ENCODE measurements around the gene HLA-DPA1. TPM values are rescaled to one million over a fixed set of nuclear protein-coding genes. Genes with fewer than 3 reads are reported as not detected.

Gene HLA-DPA1
- total and polyA plus RNA-seq, 7 donors: 29.9 to 210 (median 51.0) TPM

DNA sequence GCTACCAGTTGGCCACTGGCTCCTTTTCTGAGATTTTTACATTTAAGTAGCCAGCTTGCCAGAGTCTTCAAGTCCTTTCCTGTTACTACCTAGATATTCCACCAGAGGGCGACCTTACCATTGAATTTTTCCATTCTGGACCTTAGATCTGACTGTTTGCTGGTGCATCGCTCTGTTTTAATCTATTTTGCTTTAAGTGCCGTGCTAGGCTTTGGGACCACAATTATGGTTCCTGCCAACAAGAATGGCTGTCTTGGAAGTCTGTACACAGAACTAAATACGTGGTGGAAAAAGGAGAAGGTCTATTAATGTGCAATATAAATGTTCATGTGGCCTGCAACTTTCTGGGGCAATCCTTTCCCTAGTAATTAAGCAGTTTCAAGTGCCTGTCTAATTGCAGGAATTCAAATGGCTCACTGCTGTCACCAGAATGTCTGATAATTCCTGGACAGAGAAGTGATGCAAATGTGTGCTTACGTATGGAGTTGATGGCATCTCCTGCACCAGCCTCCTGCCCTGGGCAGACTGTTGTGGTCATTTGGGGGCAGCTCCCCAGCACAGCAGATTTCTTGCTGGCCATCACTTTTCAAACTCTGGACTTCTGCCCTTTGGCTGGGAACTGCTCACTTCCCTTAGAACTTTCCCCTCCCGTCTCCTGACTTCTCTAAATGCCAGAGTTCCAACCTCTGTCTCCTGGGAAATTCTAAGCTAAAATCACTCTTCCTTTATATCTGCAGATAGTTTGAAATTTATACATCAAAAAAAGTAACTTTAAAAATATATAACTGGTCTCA lies 58.4 kb downstream of the HLA-DPA1 start:
- Histone ChIP-seq H3K27ac (peak overlapping the region in 2 of 4 donors; percentile 26 to 38), H3K9me3 (no peaks in the 10 kb centered on the region), H3K4me3 (no peak overlapping the region), H3K36me3 (no peaks in the 10 kb centered on the region), H3K4me1 (peaks cover 0 to 19% (median 14%) of the 10 kb centered on the region in 4 donors), H3K27me3 (peaks cover 0 to 15% (median 10%) of the 10 kb centered on the region in 3 donors)
- WGBS, 2 donors: 26 to 27% methylated on average over 6 of the region's 6 CpGs
- no peak for DNase-seq
- intact Hi-C loops (cut with DNase I): loop anchor here (2.0 to 5.0 kb wide), 3 partner anchors 66 to 234 kb away; no protein-coding TSS in a partner anchor
- TF ChIP-seq POLR2AphosphoS5 (IDR thresholded peaks at IDR 0.05) (no peak), EP300 (IDR thresholded peaks at IDR 0.05) (no peak), POLR2A (IDR thresholded peaks at IDR 0.05) (no peak)
- TF ChIP-seq, protein P1, sequence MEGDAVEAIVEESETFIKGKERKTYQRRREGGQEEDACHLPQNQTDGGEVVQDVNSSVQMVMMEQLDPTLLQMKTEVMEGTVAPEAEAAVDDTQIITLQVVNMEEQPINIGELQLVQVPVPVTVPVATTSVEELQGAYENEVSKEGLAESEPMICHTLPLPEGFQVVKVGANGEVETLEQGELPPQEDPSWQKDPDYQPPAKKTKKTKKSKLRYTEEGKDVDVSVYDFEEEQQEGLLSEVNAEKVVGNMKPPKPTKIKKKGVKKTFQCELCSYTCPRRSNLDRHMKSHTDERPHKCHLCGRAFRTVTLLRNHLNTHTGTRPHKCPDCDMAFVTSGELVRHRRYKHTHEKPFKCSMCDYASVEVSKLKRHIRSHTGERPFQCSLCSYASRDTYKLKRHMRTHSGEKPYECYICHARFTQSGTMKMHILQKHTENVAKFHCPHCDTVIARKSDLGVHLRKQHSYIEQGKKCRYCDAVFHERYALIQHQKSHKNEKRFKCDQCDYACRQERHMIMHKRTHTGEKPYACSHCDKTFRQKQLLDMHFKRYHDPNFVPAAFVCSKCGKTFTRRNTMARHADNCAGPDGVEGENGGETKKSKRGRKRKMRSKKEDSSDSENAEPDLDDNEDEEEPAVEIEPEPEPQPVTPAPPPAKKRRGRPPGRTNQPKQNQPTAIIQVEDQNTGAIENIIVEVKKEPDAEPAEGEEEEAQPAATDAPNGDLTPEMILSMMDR (IDR thresholded peaks at IDR 0.05): peak; percentile 55 to 83 (median 79)

Other genes starting within 250 kb of the HLA-DPA1 start
- 1 to 10 TPM; 5.9 to 9.2 (median 7.2) TPM for gene TAP2, start 234.9 kb downstream of the HLA-DPA1 start, total RNA-seq
- 10 to 100 TPM in 1 of 3 donors, 1 to 10 TPM in 2; 2.4 to 54.5 (median 3.0) TPM for gene TAP2, start 234.9 kb downstream of the HLA-DPA1 start, polyA plus RNA-seq
- gene PSMB8, start 229.6 kb downstream of the HLA-DPA1 start, total RNA-seq: 10 to 100 TPM; 34.3 to 45.7 (median 40.7) TPM
- gene PSMB8, start 229.6 kb downstream of the HLA-DPA1 start, polyA plus RNA-seq: 100 to 1,000 TPM; 199 to 305 (median 286) TPM
- 10 to 100 TPM; 22.5 to 35.0 (median 24.6) TPM for gene TAP1, start 219.9 kb downstream of the HLA-DPA1 start, total RNA-seq
- 100 to 1,000 TPM in 1 of 3 donors, 10 to 100 TPM in 2; 11.4 to 211 (median 19.2) TPM for gene TAP1, start 219.9 kb downstream of the HLA-DPA1 start, polyA plus RNA-seq
- 10 to 100 TPM; 10.2 to 23.2 (median 13.8) TPM for gene PSMB9, start 219.5 kb downstream of the HLA-DPA1 start, total RNA-seq
- gene PSMB9, start 219.5 kb downstream of the HLA-DPA1 start, polyA plus RNA-seq: 100 to 1,000 TPM in 2 of 3 donors, 10 to 100 TPM in 1; 81.1 to 233 (median 129) TPM
- gene HLA-DMB, start 132.6 kb downstream of the HLA-DPA1 start, total RNA-seq: 10 to 100 TPM; 10.2 to 25.3 (median 11.5) TPM
- 100 to 1,000 TPM in 1 of 3 donors, 10 to 100 TPM in 2; 13.2 to 108 (median 90.5) TPM for gene HLA-DMB, start 132.6 kb downstream of the HLA-DPA1 start, polyA plus RNA-seq
- gene HLA-DMA, start 120.6 kb downstream of the HLA-DPA1 start, total RNA-seq: 10 to 100 TPM; 16.3 to 26.0 (median 20.2) TPM
- 100 to 1,000 TPM in 1 of 3 donors, 10 to 100 TPM in 2; 19.8 to 131 (median 57.1) TPM for gene HLA-DMA, start 120.6 kb downstream of the HLA-DPA1 start, polyA plus RNA-seq
- gene BRD2, start 105.1 kb downstream of the HLA-DPA1 start, total RNA-seq: 100 to 1,000 TPM in 1 of 4 donors, 10 to 100 TPM in 3; 82.4 to 116 (median 87.7) TPM
- 100 to 1,000 TPM in 1 of 3 donors, 10 to 100 TPM in 2; 60.6 to 135 (median 69.7) TPM for gene BRD2, start 105.1 kb downstream of the HLA-DPA1 start, polyA plus RNA-seq
- gene HLA-DOA, start 64.1 kb downstream of the HLA-DPA1 start, total RNA-seq: 1 to 10 TPM; 1.5 to 3.0 (median 2.3) TPM
- gene HLA-DOA, start 64.1 kb downstream of the HLA-DPA1 start, polyA plus RNA-seq: 10 to 100 TPM in 1 of 3 donors, 1 to 10 TPM in 2; 1.8 to 42.0 (median 6.5) TPM
- 10 to 100 TPM; 39.2 to 62.4 (median 42.0) TPM for gene HLA-DPB1, start 2.3 kb upstream of the HLA-DPA1 start, total RNA-seq
- gene HLA-DPB1, start 2.3 kb upstream of the HLA-DPA1 start, polyA plus RNA-seq: 100 to 1,000 TPM in 2 of 3 donors, 10 to 100 TPM in 1; 90.7 to 359 (median 180) TPM
- gene COL11A2, start 118.8 kb upstream of the HLA-DPA1 start, total RNA-seq: 1 to 10 TPM in 1 of 4 donors, under 1 TPM in 2, not detected in 1; 0.16 to 1.4 (median 0.41) TPM
- gene COL11A2, start 118.8 kb upstream of the HLA-DPA1 start, polyA plus RNA-seq: under 1 TPM in 1 of 3 donors, not detected in 2; 0.60 TPM
- 10 to 100 TPM; 27.8 to 32.4 (median 30.4) TPM for gene RXRB, start 127.0 kb upstream of the HLA-DPA1 start, total RNA-seq
- 10 to 100 TPM; 15.6 to 33.2 (median 16.2) TPM for gene RXRB, start 127.0 kb upstream of the HLA-DPA1 start, polyA plus RNA-seq
- 10 to 100 TPM; 48.7 to 52.1 (median 49.8) TPM for gene SLC39A7, start 127.2 kb upstream of the HLA-DPA1 start, total RNA-seq
- gene SLC39A7, start 127.2 kb upstream of the HLA-DPA1 start, polyA plus RNA-seq: 100 to 1,000 TPM in 1 of 3 donors, 10 to 100 TPM in 2; 31.2 to 189 (median 31.2) TPM
- 10 to 100 TPM in 3 of 4 donors, not detected in 1; 17.3 to 19.0 (median 18.9) TPM for gene HSD17B8, start 131.0 kb upstream of the HLA-DPA1 start, total RNA-seq
- 10 to 100 TPM; 18.6 to 27.3 (median 21.3) TPM for gene HSD17B8, start 131.0 kb upstream of the HLA-DPA1 start, polyA plus RNA-seq
- gene RING1, start 134.9 kb upstream of the HLA-DPA1 start, total RNA-seq: 10 to 100 TPM; 13.2 to 18.1 (median 17.1) TPM
- 10 to 100 TPM; 27.7 to 36.0 (median 32.7) TPM for gene RING1, start 134.9 kb upstream of the HLA-DPA1 start, polyA plus RNA-seq
- gene VPS52, start 198.2 kb upstream of the HLA-DPA1 start, total RNA-seq: 10 to 100 TPM; 26.2 to 44.6 (median 33.5) TPM
- gene VPS52, start 198.2 kb upstream of the HLA-DPA1 start, polyA plus RNA-seq: 10 to 100 TPM; 23.4 to 51.2 (median 26.4) TPM
- 1,000 to 10,000 TPM; 2,427 to 4,810 (median 4,005) TPM for gene RPS18, start 198.4 kb upstream of the HLA-DPA1 start, total RNA-seq
- gene RPS18, start 198.4 kb upstream of the HLA-DPA1 start, polyA plus RNA-seq: 1,000 to 10,000 TPM; 3,648 to 7,566 (median 5,490) TPM
- 10 to 100 TPM in 3 of 4 donors, 1 to 10 TPM in 1; 7.2 to 22.2 (median 13.3) TPM for gene B3GALT4, start 203.5 kb upstream of the HLA-DPA1 start, total RNA-seq
- gene B3GALT4, start 203.5 kb upstream of the HLA-DPA1 start, polyA plus RNA-seq: 10 to 100 TPM; 19.2 to 23.6 (median 21.7) TPM
- gene WDR46, start 215.6 kb upstream of the HLA-DPA1 start, total RNA-seq: 10 to 100 TPM; 28.2 to 41.6 (median 37.4) TPM
- gene WDR46, start 215.6 kb upstream of the HLA-DPA1 start, polyA plus RNA-seq: 10 to 100 TPM; 15.3 to 51.2 (median 30.0) TPM
- gene PFDN6, start 216.0 kb upstream of the HLA-DPA1 start, total RNA-seq: 10 to 100 TPM in 3 of 4 donors, 1 to 10 TPM in 1; 7.5 to 56.1 (median 31.8) TPM
- gene PFDN6, start 216.0 kb upstream of the HLA-DPA1 start, polyA plus RNA-seq: 100 to 1,000 TPM; 131 to 173 (median 144) TPM
- gene RGL2, start 225.3 kb upstream of the HLA-DPA1 start, total RNA-seq: 10 to 100 TPM; 33.2 to 48.9 (median 37.9) TPM
- 10 to 100 TPM in 2 of 3 donors, 1 to 10 TPM in 1; 5.8 to 40.2 (median 18.0) TPM for gene RGL2, start 225.3 kb upstream of the HLA-DPA1 start, polyA plus RNA-seq
- gene TAPBP, start 240.4 kb upstream of the HLA-DPA1 start, total RNA-seq: 10 to 100 TPM; 29.8 to 80.0 (median 50.5) TPM
- gene TAPBP, start 240.4 kb upstream of the HLA-DPA1 start, polyA plus RNA-seq: 100 to 1,000 TPM in 1 of 3 donors, 10 to 100 TPM in 1, 1 to 10 TPM in 1; 7.8 to 114 (median 21.3) TPM
- 10 to 100 TPM in 3 of 4 donors, 1 to 10 TPM in 1; 9.4 to 13.2 (median 12.7) TPM for gene ZBTB22, start 244.1 kb upstream of the HLA-DPA1 start, total RNA-seq
- gene ZBTB22, start 244.1 kb upstream of the HLA-DPA1 start, polyA plus RNA-seq: 10 to 100 TPM; 11.3 to 19.2 (median 16.1) TPM
- gene DAXX, start 249.3 kb upstream of the HLA-DPA1 start, total RNA-seq: 10 to 100 TPM; 37.1 to 52.3 (median 48.3) TPM
- gene DAXX, start 249.3 kb upstream of the HLA-DPA1 start, polyA plus RNA-seq: 10 to 100 TPM; 24.7 to 49.2 (median 33.0) TPM

Data from sigmoid colon (tissue), 7 donors.